Panc1 (cell line): Measurements from ENCODE around the gene SLC37A4. TPM values are rescaled to one million over a fixed set of nuclear protein-coding genes. Genes with fewer than 3 reads are reported as not detected.

Source experiments
- ATAC-seq: fragments of 200-7000 bp; cut with Tn5 transposase; 2 replicates; pipeline ENCODE4 v1.9.1; 2020; ENCODE audit warnings: mild to moderate bottlenecking, moderate library complexity
- BruUV-seq: library from RNA; stranded (reverse); fragments of 400-500 nt; replicated peaks from 2 replicates; lab custom pipeline; 2021; lab: Mats Ljungman, UMichigan
- CTCF ChIA-PET: fragments of 300-600 bp; sonication (Branson Sonifier 250); formaldehyde crosslinking; loops from one replicate; lab custom pipeline; 2022; ENCODE audit warnings: antibody characterized with exemption; lab: Charles Lee
- POLR2A ChIA-PET: fragments of 300-600 bp; sonication (Branson Sonifier 250); formaldehyde crosslinking; loops from one replicate; lab custom pipeline; 2022; ENCODE audit warnings: antibody characterized with exemption; lab: Charles Lee
- DNase-seq: peaks from one replicate; pipeline ENCODE4 v3.0.0-alpha.2; 2010; ENCODE audit warnings: low read depth, low spot score
- H3K27ac ChIP-seq: 2 replicates; pipeline ENCODE4 v1.5.1; 2011; ENCODE audit warnings: mild to moderate bottlenecking, low read length, inconsistent platforms
- H3K27me3 ChIP-seq: fragments of 200-500 bp; sonication (Bioruptor generic); 2 replicates; pipeline ENCODE4 v1.6.0; 2014; ENCODE audit warnings: low read length, inconsistent platforms; ENCODE audit not compliant: control insufficient read depth, insufficient read depth
- H3K36me3 ChIP-seq: fragments of 200-500 bp; sonication (Bioruptor generic); 2 replicates; pipeline ENCODE4 v1.5.1; 2014; ENCODE audit warnings: inconsistent platforms, mild to moderate bottlenecking, low read length, moderate library complexity; ENCODE audit not compliant: control insufficient read depth, insufficient read depth
- H3K4me1 ChIP-seq: 2 replicates; pipeline ENCODE4 v1.5.1; 2011; ENCODE audit warnings: inconsistent platforms, mild to moderate bottlenecking, low read length, moderate library complexity; ENCODE audit not compliant: control insufficient read depth, insufficient read depth
- H3K4me3 ChIP-seq, 2 experiments: 2 replicates each; pipeline ENCODE4 v1.5.1; 2011 to 2012; ENCODE audit warnings: low read depth in 2 of 2, low read length in 2 of 2, mild to moderate bottlenecking in 2 of 2, inconsistent platforms in 1 of 2, moderate library complexity in 1 of 2
- H3K9me3 ChIP-seq: fragments of 200-500 bp; sonication (Bioruptor generic); 2 replicates; pipeline ENCODE4 v1.5.1; 2014; ENCODE audit warnings: low read depth, mild to moderate bottlenecking, inconsistent platforms, low read length, moderate library complexity; ENCODE audit not compliant: control insufficient read depth, insufficient read depth
- POLR2AphosphoS5 ChIP-seq: IDR thresholded peaks from 2 replicates; pipeline ENCODE4 v1.6.1; 2012; ENCODE audit warnings: mild to moderate bottlenecking, low read depth, low read length, moderate library complexity
- SIN3A ChIP-seq: IDR thresholded peaks from 2 replicates; pipeline ENCODE4 v1.6.1; 2012; ENCODE audit warnings: low read depth, mild to moderate bottlenecking, low read length, moderate library complexity, borderline replicate concordance; ENCODE audit not compliant: insufficient read depth
- TCF7L2 ChIP-seq: IDR thresholded peaks from 2 replicates; pipeline ENCODE4 v1.6.1; 2011; ENCODE audit warnings: mild to moderate bottlenecking, low read depth, low read length, inconsistent platforms
- in situ Hi-C: cut with HindIII; loops from 2 replicates; pipeline ENCODE4 v1.10.0; 2016; ENCODE audit warnings: low sequenced_read_pairs, low pct_unique_long_range_greater_than_20kb
- intact Hi-C: fragments of 100-400 bp; cut with micrococcal nuclease; formaldehyde crosslinking; loops from one replicate; pipeline ENCODE4 v1.10.0; 2022; ENCODE audit not compliant: unreplicated experiment
- total RNA-seq: library from RNA; stranded (reverse); gene quantifications from one replicate; pipeline ENCODE4 v1.2.1, GENCODE V29; 2021; ENCODE audit not compliant: unreplicated experiment
- TF ChIP-seq, protein P1 (sequence below): fragments of 450-650 bp; IDR thresholded peaks from 2 replicates; pipeline ENCODE4 v1.5.1; 2017; ENCODE audit warnings: mild to moderate bottlenecking
- TF ChIP-seq, protein P2 (sequence below), 2 experiments: IDR thresholded peaks; 2 replicates each; pipeline ENCODE4 v1.6.1; 2011 to 2012; ENCODE audit warnings: low read depth in 2 of 2, control low read depth in 1 of 2, low read length in 1 of 2, mild to moderate bottlenecking in 1 of 2, moderate library complexity in 1 of 2; ENCODE audit not compliant: insufficient read depth in 1 of 2

The SLC37A4 gene
- total RNA-seq, 1 experiment from 2014 or later, result 33.2 TPM

DNA sequence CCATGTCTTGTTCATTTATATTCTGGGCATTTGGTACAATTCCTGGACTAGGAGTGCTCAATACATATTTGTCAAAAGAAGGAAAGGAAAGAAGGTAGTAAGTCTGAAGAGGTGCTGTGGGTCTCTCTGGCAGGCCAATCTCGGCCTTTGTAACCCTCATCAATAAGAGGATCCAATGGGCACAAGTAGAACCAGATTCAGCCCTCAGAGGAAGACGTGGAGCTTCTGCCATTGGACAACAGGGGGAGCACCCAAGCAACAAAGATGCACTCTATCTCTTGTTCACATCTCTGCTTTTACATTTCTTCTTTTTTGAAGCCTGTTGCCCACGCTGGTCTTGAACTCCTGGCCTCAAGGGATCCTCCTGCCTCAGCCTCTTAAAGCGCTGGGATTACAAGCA is 34.7 kb upstream of the SLC37A4 start:
- no peak overlapping the region for H3K4me3 ChIP-seq
- H3K9me3 ChIP-seq, result no peaks in the 10 kb centered on the region
- in situ Hi-C loops, result no loop called here
- no peaks in the 10 kb centered on the region; the same call in 1 of the 2 replicates for H3K36me3 ChIP-seq
- ATAC-seq (0 out of 2 replicates have a peak, but pooled peaks have one; percentile 34), DNase-seq (no peak)
- H3K4me1 ChIP-seq, result peaks cover 8% of the 10 kb centered on the region; the same call in 1 of the 2 replicates
- ChIA-PET CTCF (no interaction called here), POLR2A (no interaction called here)
- H3K27ac ChIP-seq, result no peak overlapping the region
- TF ChIP-seq SIN3A, result no peak
- TF ChIP-seq, protein P1, sequence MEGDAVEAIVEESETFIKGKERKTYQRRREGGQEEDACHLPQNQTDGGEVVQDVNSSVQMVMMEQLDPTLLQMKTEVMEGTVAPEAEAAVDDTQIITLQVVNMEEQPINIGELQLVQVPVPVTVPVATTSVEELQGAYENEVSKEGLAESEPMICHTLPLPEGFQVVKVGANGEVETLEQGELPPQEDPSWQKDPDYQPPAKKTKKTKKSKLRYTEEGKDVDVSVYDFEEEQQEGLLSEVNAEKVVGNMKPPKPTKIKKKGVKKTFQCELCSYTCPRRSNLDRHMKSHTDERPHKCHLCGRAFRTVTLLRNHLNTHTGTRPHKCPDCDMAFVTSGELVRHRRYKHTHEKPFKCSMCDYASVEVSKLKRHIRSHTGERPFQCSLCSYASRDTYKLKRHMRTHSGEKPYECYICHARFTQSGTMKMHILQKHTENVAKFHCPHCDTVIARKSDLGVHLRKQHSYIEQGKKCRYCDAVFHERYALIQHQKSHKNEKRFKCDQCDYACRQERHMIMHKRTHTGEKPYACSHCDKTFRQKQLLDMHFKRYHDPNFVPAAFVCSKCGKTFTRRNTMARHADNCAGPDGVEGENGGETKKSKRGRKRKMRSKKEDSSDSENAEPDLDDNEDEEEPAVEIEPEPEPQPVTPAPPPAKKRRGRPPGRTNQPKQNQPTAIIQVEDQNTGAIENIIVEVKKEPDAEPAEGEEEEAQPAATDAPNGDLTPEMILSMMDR, result peak; percentile 85; the same call in 1 of the 2 replicates
- intact Hi-C loops, result no loop called here
- no TSS peak for BruUV-seq
- H3K27me3 ChIP-seq, result no peaks in the 10 kb centered on the region

DNA sequence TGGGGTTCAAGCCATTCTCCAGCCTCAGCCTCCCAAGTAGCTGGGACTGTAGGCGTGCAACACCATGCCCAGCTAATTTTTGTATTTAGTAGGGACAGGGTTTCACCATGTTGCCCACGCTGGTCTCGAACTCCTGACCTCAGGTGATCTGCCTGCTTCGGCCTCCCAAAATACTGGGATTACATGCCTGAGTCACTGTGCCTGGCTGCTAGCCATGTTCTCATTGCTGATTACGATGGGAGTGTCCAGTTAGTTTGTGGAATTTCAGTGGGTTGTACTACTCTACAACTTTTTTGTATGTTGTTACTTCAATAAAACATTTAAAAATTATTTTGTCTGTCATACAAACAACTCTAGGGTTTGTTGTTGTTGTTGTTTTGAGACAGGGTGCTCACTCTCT is 32.1 kb upstream of the SLC37A4 start:
- ATAC-seq, result no peak
- in situ Hi-C loops (no loop called here), intact Hi-C loops (no loop called here)
- TF ChIP-seq, protein P1, result no peak
- TF ChIP-seq, protein P2, sequence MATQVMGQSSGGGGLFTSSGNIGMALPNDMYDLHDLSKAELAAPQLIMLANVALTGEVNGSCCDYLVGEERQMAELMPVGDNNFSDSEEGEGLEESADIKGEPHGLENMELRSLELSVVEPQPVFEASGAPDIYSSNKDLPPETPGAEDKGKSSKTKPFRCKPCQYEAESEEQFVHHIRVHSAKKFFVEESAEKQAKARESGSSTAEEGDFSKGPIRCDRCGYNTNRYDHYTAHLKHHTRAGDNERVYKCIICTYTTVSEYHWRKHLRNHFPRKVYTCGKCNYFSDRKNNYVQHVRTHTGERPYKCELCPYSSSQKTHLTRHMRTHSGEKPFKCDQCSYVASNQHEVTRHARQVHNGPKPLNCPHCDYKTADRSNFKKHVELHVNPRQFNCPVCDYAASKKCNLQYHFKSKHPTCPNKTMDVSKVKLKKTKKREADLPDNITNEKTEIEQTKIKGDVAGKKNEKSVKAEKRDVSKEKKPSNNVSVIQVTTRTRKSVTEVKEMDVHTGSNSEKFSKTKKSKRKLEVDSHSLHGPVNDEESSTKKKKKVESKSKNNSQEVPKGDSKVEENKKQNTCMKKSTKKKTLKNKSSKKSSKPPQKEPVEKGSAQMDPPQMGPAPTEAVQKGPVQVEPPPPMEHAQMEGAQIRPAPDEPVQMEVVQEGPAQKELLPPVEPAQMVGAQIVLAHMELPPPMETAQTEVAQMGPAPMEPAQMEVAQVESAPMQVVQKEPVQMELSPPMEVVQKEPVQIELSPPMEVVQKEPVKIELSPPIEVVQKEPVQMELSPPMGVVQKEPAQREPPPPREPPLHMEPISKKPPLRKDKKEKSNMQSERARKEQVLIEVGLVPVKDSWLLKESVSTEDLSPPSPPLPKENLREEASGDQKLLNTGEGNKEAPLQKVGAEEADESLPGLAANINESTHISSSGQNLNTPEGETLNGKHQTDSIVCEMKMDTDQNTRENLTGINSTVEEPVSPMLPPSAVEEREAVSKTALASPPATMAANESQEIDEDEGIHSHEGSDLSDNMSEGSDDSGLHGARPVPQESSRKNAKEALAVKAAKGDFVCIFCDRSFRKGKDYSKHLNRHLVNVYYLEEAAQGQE (IDR thresholded peaks at IDR 0.05; ENCODE audit: insufficient read depth in 1 of 2, low read depth in 2 of 2, low read length in 1 of 2), result no peak
- Histone ChIP-seq H3K9me3 (no peaks in the 10 kb centered on the region), H3K36me3 (no peaks in the 10 kb centered on the region; the same call in 1 of the 2 replicates), H3K27me3 (no peaks in the 10 kb centered on the region), H3K4me1 (peaks cover 6% of the 10 kb centered on the region; the same call in 1 of the 2 replicates), H3K27ac (no peak overlapping the region), H3K4me3 (no peak overlapping the region)
- POLR2A ChIA-PET, result no interaction called here
- no peak for DNase-seq
- no TSS peak for BruUV-seq
- CTCF ChIA-PET, result no interaction called here

DNA sequence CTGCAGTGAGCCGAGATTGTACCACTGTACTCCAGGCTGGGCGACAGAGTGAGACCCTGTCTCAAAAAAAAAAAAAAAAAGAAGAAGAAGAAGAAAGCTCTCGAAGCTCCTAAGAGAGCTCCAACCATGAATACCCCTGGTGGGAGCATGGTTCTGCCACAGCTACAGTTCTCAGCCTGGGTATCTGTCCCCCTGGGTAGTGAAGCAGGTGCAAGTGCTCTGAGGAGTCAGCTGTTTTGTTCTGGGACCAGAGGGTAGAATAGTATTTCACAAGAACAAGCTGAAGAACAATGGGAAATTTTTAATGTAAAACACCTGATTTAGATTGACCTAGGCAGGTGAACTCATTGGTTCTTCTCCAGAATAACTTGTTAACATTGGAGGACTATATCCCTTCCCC is 30.6 kb upstream of the SLC37A4 start:
- peaks cover 3% of the 10 kb centered on the region; the same call in 1 of the 2 replicates for H3K4me1 ChIP-seq
- POLR2A ChIA-PET, result interaction anchor here (0.6 to 0.7 kb wide), 2 partner anchors 168 to 260 kb away, joined by 5 to 8 read pairs; no protein-coding TSS in a partner anchor
- ATAC-seq, result no peak
- CTCF ChIA-PET, result no interaction called here
- TF ChIP-seq, protein P1, result no peak
- no peak for TF ChIP-seq TCF7L2
- no peak for TF ChIP-seq SIN3A
- TF ChIP-seq POLR2AphosphoS5, result no peak
- TF ChIP-seq, protein P2 (IDR thresholded peaks at IDR 0.05; ENCODE audit: insufficient read depth in 1 of 2, low read depth in 2 of 2, low read length in 1 of 2), result no peak
- H3K36me3 ChIP-seq, result peaks cover 2% of the 10 kb centered on the region; the same call in 1 of the 2 replicates
- H3K27me3 ChIP-seq, result no peaks in the 10 kb centered on the region
- no peak overlapping the region for H3K4me3 ChIP-seq
- no peak for DNase-seq
- in situ Hi-C loops, result no loop called here
- H3K9me3 ChIP-seq, result no peaks in the 10 kb centered on the region
- no peak overlapping the region for H3K27ac ChIP-seq
- BruUV-seq, result no TSS peak
- intact Hi-C loops, result no loop called here
